Esophagus muscularis mucosa (tissue), 4 donors: ENCODE data around the gene ARL4A. TPM values are rescaled to one million over a fixed set of nuclear protein-coding genes. Genes with fewer than 3 reads are reported as not detected.
"Not testable (repeated sequence)": the region's sequence is repeated elsewhere in the genome, so short reads cannot be mapped to it uniquely, and the experiment has no call there.

ENCODE experiments used
- DNase-seq: peaks from one replicate; pipeline ENCODE4 v3.0.0-alpha.2; 2017; ENCODE audit errors: extremely low spot score
- H3K27ac ChIP-seq, 4 donors: fragments of 200-600 bp; sonication (generic); replicated peaks in 1 of 4; 1 replicate in 3 of 4; 2 replicates in 1 of 4; pipeline ENCODE4 v1.5.1; 2016 to 2019; ENCODE audit warnings: mild to moderate bottlenecking in 1 of 4
- H3K27me3 ChIP-seq, 4 donors: fragments of 200-600 bp; sonication (generic); one replicate each; pipeline versions ENCODE4 v1.5.1 to v1.6.0; 2016 to 2019
- H3K36me3 ChIP-seq, 4 donors: fragments of 200-600 bp; sonication (generic); one replicate each; pipeline ENCODE4 v1.5.1; 2016 to 2019
- H3K4me1 ChIP-seq, 4 donors: fragments of 200-600 bp; sonication (generic); one replicate each; pipeline ENCODE4 v1.5.1; 2016 to 2019
- H3K4me3 ChIP-seq, 4 donors: fragments of 200-600 bp; sonication (generic); 1 replicate in 2 of 4; 2 replicates in 2 of 4; pipeline ENCODE4 v1.5.1; 2016 to 2019; ENCODE audit warnings: mild to moderate bottlenecking in 4 of 4, moderate library complexity in 1 of 4
- H3K9me3 ChIP-seq, 4 donors: fragments of 200-600 bp; sonication (generic); 1 replicate in 3 of 4; 2 replicates in 1 of 4; pipeline ENCODE4 v1.5.1; 2016 to 2019
- CTCF ChIP-seq, 3 experiments: fragments of 200-600 bp in 2 of 3; fragments of 450-650 bp in 1 of 3; sonication (generic) in 2 of 3; IDR thresholded peaks; one replicate each; pipeline ENCODE4 v1.5.1; 2017 to 2019; ENCODE audit warnings: antibody characterized with exemption in 3 of 3, mild to moderate bottlenecking in 2 of 3, moderate library complexity in 1 of 3
- EP300 ChIP-seq: sonication (generic); formaldehyde crosslinking; IDR thresholded peaks from one replicate; pipeline ENCODE4 v1.6.1; 2017; ENCODE audit warnings: antibody characterized with exemption
- POLR2A ChIP-seq: fragments of 450-650 bp; IDR thresholded peaks from one replicate; pipeline ENCODE4 v1.6.1; 2017; ENCODE audit warnings: antibody characterized with exemption, moderate library complexity, mild to moderate bottlenecking, low read depth
- POLR2AphosphoS5 ChIP-seq, 2 donors: sonication (generic); formaldehyde crosslinking; IDR thresholded peaks; one replicate each; pipeline ENCODE4 v1.6.1; 2017; ENCODE audit warnings: antibody characterized with exemption in 2 of 2
- WGBS: methylation state at CpG from one replicate; pipeline ENCODE4 v1.1.5; 2018; 5-methylcytosine and 5-hydroxymethylcytosine counted together
- intact Hi-C: fragments of 100-400 bp; cut with DNase I; formaldehyde crosslinking; loops from one replicate; pipeline ENCODE4 v1.15.1; 2023
- total RNA-seq, 4 donors: library from RNA; depleted of rRNA; stranded (reverse); fragments of >200 nt; gene quantifications; one replicate each; pipeline versions ENCODE4 v1.1.0 to v1.2.1, GENCODE V29; 2016

The ARL4A gene
- total RNA-seq, 4 donors from 2014 or later = 34.9 to 62.3 (median 52.4) TPM

GRCh38 chr7:12641196-12641595, 46.2 kb upstream of the ARL4A start:
- 91% methylated on average over 3 of the region's 3 CpGs for WGBS
- no peak overlapping the region for H3K4me3 ChIP-seq

GRCh38 chr7:12642508-12642907, 44.9 kb upstream of the ARL4A start:
- WGBS = 94% methylated on average over 5 of the region's 5 CpGs
- H3K27me3 ChIP-seq = no peaks in the 10 kb centered on the region
- H3K4me1 ChIP-seq = peaks cover 0 to 27% (median 22%) of the 10 kb centered on the region in 4 donors
- no peak for DNase-seq
- H3K4me3 ChIP-seq = no peak overlapping the region
- TF ChIP-seq CTCF (IDR thresholded peaks at IDR 0.05) = no peak
- TF ChIP-seq EP300 = no peak
- TF ChIP-seq POLR2AphosphoS5 (IDR thresholded peaks at IDR 0.05) = no peak
- intact Hi-C loops = no loop called here
- no peaks in the 10 kb centered on the region for H3K9me3 ChIP-seq
- no peaks in the 10 kb centered on the region for H3K36me3 ChIP-seq
- H3K27ac ChIP-seq = no peak overlapping the region

More at GRCh38 chr7:12641196-12641595, 46.2 kb upstream of the ARL4A start:
- H3K36me3 ChIP-seq = no peaks in the 10 kb centered on the region
- H3K4me1 ChIP-seq = peaks cover 0 to 27% (median 22%) of the 10 kb centered on the region in 4 donors
- TF ChIP-seq EP300 (no peak), POLR2AphosphoS5 (IDR thresholded peaks at IDR 0.05) (no peak), CTCF (IDR thresholded peaks at IDR 0.05) (no peak), POLR2A (no peak)
- no peaks in the 10 kb centered on the region for H3K27me3 ChIP-seq
- intact Hi-C loops = no loop called here
- H3K27ac ChIP-seq = no peak overlapping the region
- H3K9me3 ChIP-seq = no peaks in the 10 kb centered on the region
- no peak for DNase-seq

- H3K4me1 ChIP-seq = peaks cover 0 to 30% (median 21%) of the 10 kb centered on the region in 4 donors
- no peaks in the 10 kb centered on the region for H3K9me3 ChIP-seq
- no peak overlapping the region for H3K27ac ChIP-seq
- no peaks in the 10 kb centered on the region for H3K36me3 ChIP-seq
- H3K4me3 ChIP-seq = no peak overlapping the region
- no peaks in the 10 kb centered on the region for H3K27me3 ChIP-seq
- intact Hi-C loops = no loop called here
- TF ChIP-seq POLR2AphosphoS5 (IDR thresholded peaks at IDR 0.05) (no peak), EP300 (no peak), CTCF (IDR thresholded peaks at IDR 0.05) (no peak), POLR2A (no peak)
- DNase-seq = no peak
- WGBS = 70% methylated on average over 3 of the region's 3 CpGs
These were observed 44.3 kb upstream of the ARL4A start for GRCh38 chr7:12643001-12643643.

GRCh38 chr7:12643644-12644043, 43.8 kb upstream of the ARL4A start:
- 92% methylated on average over 5 of the region's 5 CpGs for WGBS
- no peaks in the 10 kb centered on the region for H3K9me3 ChIP-seq
- intact Hi-C loops = no loop called here
- TF ChIP-seq CTCF (IDR thresholded peaks at IDR 0.05) = no peak
- no peak for TF ChIP-seq POLR2A
- TF ChIP-seq EP300 = no peak
- TF ChIP-seq POLR2AphosphoS5 (IDR thresholded peaks at IDR 0.05) = no peak
- no peaks in the 10 kb centered on the region for H3K36me3 ChIP-seq
- H3K27ac ChIP-seq = no peak overlapping the region
- no peak for DNase-seq
- peaks cover 0 to 26% (median 17%) of the 10 kb centered on the region in 4 donors for H3K4me1 ChIP-seq
- no peak overlapping the region for H3K4me3 ChIP-seq
- no peaks in the 10 kb centered on the region for H3K27me3 ChIP-seq

- H3K36me3 ChIP-seq, DNase-seq, H3K27me3 ChIP-seq, H3K4me3 ChIP-seq, H3K27ac ChIP-seq, H3K9me3 ChIP-seq, intact Hi-C loops: not testable (repeated sequence)
- WGBS = 88% methylated on average over 6 of the region's 6 CpGs
- peaks cover 0 to 12% (median 8%) of the 10 kb centered on the region in 4 donors for H3K4me1 ChIP-seq
These were observed 42.2 kb upstream of the ARL4A start for GRCh38 chr7:12645212-12645611.
